Kidney tubule cell (primary cell): ENCODE results near the gene MMP1.
A peak's percentile ranks its signal among the peaks of the same experiment; 100 is the strongest.

Experiments
- DNase-seq: peaks from one replicate; pipeline ENCODE4 v3.0.0-alpha.2; 2018; ENCODE audit warnings: low spot score

MMP1 gene

DNA sequence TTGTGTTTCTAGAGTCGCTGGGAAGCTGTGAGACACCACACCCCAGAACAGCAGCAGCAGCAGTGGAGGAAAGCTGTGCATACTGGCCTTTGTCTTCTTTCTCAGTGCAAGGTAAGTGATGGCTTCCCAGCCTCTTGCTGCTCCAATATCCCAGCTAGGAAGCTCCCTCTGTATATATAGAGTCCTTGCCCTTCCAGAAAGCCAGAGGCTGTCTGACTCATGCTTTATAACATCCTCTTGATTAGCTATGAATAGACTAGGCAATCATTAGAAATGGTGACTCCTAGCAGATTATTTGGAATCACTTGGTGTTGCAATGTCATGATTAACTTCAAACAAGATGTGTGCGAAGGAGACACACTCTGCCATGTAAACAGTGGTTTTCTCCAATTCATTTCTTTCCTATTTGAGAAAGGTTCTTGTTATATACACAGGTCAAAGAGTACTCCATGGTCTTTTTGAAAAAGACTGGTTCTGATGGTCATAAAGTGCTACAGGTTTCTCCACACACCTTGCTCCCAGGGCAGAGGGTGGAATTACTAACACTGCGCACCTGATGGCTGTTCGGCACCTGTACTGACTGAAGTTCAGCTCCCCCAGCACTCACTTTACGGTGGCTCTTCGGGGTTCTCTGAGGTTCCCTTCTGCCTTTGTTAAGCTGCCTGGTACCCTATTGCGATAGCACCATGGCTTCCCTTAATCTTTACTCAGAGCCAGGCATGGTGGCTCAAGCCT is at the start of gene MMP1:
TSS of gene MMP1 (minus strand) at position 149 of the 735 bp plus-strand sequence. CDS start at position 81, 68 bp downstream.
- DNase-seq, result peak; percentile 84

DNA sequence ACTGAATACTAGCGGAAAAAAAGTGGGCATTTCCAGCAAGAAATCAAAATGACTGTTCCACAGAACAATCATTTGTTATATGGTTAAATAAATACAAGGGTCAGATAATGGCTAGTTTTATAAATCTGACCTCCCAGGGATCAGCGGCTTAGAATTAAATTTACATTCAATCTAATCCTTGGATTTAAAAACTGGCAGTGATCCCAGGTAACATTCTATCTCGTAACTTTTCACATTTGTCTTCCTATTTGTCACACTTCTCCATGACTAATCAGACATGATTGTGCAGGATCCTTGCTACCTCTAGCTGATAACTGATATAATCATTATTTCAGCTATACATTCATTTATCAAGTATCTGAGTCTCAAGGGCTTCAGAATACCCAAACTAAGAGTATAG is 48.3 kb upstream of the MMP1 start:
- no peak for DNase-seq

DNA sequence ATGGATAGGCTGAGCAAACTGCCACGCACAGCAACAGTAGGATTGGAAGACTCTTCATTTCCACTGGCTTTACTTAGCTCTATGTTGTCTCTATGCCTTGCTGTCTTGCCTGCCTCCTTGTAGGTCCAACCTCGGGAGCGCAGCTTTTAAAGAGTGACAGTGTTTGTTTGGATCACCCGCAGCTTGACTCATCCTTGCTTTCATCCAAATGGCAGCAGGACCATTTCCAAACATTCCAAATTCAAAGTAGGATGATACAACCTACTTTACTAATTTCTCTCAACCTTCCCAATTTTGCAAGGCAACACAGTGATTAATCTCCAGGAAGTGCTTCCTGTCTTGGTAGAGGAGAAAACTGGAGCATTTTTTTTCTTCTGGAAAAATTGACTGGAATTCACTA is 45.5 kb upstream of the MMP1 start, which contains the start of gene MMP3:
TSS of gene MMP3 (minus strand) at position 121 of the 400 bp plus-strand sequence. CDS start at position 58, 63 bp downstream.
- DNase-seq, result peak; percentile 17

DNA sequence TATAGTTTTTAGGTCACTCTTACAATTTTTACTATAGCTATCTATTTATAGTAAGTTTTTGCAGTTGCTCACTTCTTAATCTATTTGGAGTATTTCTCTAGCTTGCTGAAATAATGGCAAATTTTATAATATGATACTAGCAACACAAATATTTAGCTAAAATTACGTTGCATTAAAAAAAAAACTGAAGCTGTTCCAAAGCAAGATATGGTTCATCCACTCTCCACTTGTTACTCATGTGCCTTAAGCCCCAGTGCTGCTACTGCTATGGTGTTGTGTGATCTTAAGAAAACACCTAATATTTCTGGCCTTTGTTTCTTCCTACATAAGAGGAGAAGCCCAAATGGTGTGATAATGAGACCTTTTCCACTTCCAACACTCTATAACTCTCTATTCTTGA is 45.0 kb upstream of the MMP1 start:
- DNase-seq, result no peak

DNA sequence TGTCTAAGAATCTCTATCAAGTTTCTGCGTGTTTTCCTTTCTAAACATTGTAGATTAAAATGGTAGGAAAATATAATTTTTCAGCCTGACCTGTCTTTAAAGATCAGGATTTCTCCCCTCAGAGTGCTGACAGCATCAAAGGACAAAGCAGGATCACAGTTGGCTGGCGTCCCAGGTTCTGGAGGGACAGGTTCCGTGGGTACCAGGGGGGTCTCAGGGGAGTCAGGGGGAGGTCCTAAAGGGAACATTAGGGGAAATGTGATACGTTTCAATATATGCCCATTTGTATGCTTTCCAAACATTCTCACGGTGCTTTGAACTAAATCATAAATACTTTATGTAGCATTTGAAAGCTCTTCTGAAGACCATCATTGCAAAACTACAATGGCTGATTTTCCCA is 42.1 kb upstream of the MMP1 start:
- DNase-seq, result no peak

DNA sequence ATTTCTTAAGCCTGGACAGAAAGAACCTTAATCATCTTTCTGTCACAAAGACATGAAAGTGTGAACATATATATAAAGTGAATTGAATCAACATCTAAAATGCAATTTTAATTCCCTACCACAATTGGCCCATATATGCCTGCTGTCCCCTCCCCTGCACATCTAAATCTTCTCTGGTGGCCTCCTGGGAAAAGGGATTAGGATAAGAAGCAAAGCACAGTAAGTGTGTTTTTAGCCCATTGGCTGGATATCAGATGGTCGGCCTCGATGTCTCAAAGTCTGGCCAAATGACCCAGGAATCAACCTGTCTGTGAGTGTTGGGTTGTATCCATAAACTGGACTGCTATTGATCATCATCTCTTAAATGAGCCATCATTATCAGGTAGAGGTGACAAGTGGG is 39.7 kb upstream of the MMP1 start:
- no peak for DNase-seq

DNA sequence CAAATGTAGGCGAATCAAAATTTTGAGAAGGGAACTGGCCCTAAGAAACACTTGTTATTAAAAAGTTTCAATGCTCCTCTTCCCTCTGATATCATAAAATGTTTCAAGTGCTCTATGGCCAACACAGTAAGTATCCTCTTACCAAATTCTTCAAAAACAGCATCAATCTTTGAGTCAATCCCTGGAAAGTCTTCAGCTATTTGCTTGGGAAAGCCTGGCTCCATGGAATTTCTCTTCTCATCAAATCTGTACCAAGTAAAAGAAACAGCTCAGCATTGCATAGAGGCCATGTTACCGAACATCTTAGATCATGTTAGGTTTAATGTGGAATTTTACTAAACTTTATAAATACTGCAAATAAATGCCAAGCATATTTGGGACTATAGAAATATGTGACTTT is 39.2 kb upstream of the MMP1 start:
- no peak for DNase-seq

DNA sequence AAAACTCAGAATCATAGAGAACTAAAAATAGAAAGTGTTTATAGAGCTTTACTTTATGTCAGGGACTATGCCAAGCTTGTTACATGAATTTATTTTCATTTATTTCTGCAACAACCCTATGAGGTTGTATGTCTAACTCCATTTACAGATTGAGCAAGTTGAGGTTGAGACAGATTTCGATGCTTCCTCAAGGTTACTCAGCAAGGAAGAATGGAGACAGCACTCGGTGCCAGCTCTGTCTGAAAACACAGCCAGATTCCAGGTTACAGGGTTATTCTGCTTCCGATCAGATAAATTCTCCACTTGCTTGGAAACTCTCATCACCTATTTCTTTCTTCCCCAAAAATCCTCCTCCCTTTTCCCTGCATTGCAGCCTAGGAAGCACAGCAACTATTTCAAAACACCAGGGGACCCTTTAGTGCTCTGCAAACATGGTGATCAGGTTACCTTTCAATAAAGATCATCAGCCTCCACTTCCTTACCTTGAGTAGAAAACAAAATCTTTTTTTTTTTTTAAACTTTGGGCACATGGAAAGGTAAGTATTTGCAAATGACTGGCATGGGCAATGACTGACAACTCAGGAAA is 38.4 kb upstream of the MMP1 start:
- peak; percentile 42 for DNase-seq

DNA sequence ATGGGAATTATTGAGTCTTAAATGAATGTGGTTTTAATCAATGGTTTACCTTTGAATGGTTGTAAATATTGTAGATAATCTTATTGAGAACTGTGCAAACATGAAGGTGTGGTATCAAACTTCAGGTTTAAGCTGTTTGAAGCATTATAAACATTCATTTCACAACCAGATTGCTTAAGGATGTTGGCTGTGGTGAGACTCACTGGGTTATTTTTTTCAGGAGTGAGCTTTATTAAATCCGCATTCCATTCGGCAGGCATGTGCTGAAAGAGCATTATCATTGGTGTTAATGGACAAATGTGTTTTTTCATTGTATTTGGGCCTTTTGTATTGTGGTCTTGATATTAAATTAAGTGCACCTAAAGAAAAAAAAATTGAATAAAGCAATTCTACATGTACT is 35.8 kb upstream of the MMP1 start:
- DNase-seq, result no peak

DNA sequence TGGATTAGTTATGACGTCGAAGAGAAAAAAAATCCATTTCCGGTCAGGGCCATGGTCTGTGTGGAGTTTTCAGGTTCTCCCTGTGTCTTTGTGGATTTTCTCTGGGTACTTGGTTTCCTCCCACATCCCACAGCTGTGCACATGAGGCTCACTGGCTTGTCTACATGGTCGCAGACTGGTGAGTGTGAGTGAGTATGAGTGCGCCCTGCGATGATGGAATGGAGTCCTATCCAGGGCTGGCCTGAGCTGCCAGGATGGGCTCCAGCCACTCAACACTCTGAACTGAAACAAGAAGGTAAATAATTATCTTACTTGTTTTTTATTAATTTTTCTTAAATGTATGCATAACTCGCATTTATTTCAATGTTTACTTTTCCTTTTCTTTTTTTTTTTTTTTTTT is 34.7 kb upstream of the MMP1 start:
- no peak for DNase-seq

DNA sequence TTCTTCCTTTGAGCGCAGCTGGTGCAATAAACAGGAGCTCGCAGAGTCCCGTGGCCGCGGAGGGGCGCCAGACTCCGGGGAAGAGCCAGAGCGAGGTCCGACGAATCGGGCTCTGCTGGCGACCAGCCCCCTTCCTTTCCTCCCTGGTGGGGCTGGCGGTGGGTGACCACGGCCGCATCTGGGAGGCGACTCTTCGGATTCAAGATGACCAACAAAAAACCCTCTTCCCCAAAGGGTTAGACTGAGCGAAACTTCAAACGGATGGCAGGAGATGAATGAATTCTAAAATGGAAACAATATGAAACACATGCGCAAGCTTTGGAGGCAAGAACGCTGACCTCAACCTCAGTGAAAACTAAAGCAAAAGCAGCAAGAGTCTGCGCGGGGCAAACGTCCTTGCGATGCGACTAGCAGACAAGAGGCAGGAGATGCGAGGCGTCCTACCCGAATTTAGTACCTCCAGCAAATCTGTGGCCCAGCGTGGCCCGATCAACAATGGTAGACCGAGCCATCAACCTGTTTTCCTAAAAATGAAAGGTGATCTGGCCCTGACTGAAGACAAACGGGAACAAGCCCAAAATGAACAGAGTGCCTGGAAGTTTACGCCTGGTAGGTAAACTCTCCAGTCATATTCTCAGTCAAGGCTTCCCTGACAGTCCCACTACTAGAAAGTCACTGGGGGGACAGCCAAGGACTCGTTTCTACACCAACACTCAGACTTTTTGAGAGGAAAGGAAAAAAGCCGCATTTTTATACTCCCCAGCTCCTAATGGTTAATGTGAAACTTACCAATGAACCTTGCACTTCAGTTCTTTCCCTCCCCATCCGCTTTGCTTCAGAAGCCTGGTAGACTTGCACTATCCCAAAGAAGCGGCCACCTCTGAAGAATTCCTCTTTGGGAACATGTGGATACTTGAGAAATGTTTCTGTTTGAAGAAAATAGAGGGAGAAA is 33.8 kb upstream of the MMP1 start:
- DNase-seq, result peak; percentile 63

DNA sequence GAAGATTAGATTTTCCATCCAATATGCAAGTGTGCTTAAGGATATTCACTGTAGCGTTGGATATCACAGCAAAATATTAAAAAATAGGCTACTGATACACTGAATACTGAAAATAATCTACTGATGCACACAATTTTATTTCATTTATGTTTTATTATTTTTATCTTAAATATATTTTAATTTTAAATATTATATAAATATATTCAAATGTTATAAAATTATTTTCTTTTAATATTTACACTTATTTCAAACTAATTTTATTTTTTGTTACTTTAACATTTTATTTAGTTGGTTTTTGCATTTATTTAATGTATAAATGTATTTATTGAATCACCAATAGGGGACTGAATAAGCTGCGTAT is 33.1 kb upstream of the MMP1 start:
- no peak for DNase-seq

DNA sequence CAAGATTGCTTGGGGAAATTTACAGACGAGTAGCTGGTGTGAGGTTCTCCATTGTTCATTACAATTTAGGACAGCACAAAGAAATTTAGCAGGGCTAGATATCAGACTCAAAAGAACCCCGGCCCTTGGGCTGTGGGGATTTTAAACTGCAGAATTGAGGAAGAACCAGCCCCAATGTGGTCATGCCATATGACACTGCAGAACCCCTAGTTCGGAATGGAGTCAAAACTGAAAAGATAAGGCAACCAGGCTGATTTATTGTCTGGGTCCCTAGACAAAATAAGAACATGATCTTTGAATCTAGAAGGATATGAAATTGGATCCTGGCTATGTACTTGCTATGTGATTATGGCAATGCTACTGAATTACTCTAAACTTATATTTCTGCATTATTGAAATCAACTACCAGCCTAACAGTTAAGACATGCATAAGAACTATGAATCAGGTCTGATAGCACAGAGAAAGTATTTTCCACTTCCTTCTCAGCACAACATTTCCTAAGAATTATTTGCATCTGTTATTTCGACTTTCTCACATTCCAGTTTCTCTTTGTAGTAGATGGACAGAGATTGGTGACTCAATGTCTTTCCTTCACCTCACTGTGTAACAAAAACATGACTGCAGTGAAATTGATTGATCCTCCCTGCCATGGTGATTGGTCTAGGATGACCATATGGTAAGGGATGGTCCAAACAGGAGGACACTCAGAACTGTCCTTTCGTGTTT is 32.2 kb upstream of the MMP1 start:
- peak; percentile 30 for DNase-seq

DNA sequence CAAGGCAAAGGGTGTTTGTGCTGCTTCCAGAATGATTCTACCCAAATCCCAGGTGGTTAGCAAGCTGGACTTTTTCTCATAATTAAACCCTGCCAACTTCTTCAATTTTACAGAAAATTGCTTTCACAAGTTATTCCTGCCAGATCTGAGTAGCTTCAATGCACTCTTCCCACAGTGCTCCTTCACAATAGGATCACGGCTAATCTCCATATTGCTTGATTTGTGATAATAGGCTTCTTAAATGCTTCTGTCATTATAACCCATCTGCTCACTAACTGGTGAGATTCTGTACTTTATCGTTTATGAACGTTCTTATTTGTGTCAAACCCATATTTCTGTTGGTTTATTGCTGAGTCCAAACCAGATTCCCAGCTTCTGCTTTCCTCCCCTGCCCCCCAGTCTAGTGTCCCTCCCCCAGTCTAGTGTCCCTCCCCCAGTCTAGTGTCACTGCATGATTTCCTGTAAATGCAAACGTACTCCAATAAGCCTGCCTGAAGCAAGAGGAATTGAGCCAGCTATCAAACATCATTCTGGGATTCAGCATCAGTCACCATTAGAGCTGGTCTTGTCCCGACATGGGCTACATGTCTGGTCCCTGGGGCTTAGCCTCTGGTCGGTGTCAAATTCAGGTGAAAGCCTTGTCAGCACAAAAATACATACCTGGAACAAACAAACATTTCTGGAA is 31.5 kb upstream of the MMP1 start:
- DNase-seq, result no peak

DNA sequence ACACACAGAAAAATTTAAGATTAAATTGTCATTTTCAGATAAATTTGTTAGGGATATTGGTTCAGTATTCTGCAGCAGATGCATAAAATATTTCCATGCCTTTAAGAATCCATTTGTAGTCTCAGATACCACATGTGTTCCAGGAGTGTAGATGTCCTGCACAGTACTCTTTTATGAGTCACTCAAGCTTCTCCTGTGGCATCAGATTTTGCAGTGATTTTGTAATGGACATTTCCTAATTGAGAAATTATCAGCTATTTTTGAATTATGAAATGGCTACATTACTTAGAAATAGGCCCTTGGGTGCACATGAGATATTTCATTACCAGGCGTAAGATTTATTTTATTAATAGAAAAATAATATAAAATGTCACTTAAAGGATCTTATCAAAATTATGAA is 26.6 kb upstream of the MMP1 start:
- no peak for DNase-seq

DNA sequence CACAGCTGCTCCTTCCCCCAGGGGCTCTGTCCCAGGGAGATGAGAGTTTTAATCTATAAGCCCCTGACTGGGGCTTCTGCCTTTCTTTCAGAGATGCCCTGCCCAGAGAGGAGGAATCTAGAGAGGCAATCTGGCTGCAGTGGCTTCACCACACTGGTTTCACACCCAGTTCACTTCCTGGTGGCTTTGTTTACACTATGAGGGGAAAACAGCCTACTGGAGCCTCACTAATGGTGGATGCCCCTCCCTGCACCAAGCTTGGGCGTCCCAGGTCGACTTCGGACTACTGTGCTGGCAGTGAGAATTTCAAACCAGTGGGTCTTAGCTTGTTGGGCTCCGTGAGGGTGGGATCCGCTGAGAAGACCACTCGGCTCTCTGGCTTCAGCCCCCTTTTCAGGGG is 21.5 kb upstream of the MMP1 start:
- DNase-seq, result no peak

DNA sequence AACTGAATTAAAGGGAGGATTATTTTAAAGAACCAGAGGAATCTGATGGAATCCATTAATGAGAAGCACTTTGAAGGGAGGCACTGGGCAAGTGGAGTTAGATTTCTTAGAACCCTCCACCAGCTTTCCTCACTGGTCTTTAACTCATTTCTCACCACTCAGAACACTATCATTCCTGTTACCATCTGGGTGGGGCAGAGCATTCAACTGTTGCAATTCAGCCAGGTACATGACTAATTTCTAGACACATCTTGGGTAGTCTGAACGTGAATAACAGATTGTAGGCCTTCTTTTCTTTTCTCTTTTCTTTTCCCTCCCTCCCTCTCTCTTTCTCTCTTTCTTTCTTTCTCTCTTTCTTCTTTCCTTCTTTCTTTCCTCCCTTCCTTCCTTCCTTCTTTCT is 15.5 kb upstream of the MMP1 start:
- no peak for DNase-seq

DNA sequence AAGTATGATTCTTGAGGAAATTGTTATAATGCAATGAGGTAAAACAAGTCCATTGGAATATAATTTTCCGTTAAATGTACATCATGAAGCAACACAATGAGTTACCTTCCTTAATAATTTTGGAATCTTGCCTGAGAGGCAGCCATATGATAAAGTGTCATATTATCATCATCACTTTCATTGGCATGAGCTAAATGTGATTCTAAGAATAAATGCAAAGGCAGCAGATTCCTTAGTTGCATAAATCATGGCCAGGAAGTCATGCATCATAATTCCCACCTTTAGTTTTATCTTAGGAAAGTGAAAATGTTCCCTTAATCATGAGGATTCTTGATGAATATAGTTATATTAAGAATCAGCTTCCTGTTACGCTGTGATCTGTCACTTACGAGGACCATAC is 14.2 kb upstream of the MMP1 start:
- DNase-seq, result no peak

DNA sequence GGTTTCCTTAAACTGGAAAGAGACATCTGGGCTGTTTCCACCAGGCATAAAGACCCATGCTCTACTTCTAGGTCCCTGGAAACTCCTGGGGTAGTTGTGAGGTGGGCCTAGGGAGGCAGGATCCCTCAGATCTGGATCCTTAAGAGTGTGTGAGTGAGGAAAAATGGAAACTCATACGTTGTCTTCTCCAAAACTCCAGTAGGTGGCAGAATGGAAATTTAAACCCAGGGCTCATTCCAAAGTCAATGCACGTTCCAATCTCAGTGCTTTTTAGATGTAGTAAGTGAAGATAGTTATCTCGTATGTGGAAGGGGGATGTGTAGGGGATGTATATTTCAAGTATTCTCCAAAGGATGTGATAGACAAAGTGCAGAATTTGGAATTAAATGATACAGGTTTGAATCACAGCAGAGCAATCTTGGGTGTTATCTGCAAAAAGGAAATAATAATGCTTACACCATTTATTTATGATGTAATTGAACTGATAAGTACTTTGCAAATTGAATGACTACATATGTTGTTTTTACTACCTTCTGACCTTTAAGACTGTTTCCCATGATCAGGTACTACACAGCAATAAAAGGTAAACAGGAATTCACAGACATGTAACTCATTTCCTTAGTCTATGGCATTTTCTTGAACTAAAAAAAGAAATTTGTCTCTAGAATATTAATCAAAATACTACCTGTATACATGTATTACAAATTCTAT is 13.1 kb upstream of the MMP1 start:
- peak; percentile 28 for DNase-seq

DNA sequence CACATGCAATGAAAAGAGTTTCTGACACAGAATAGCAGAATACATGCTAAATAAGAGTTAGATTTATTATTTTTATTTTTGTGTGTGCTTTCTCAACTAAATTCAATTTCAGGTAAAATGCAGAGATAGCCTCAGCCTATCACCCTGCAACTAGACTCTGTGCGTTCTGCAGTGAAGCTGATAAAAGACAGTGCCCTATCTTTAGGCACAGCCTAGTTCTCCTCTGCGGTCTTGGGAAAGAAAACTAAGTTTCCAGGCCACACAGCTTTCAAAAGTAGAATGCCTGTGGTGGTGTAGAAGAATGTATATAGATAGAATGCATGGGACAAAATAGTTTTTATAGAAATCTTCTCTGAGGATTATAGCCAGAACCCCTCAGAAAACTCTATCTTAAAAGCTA is 12.0 kb upstream of the MMP1 start:
- no peak for DNase-seq

DNA sequence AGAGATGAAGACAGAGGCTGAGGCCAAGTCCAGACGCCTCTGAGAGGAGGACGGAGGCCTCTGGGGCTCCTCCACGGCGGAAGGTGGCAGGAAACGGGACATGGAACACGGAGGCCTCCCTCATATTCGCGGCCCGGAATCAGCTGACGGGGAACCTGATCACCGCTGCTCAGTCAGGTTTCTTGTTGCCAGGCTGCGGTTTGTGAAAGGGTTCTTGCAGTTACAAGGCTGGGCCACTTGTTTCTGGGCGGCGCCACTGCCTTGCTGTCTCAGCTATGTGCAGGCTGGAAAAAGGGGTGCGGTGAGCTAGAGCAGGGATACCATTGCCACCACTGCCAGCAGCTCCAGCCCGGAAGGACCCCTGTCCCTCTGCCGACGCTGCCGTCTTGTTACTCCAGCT is 10.0 kb upstream of the MMP1 start:
- DNase-seq, result peak; percentile 65
